NCI-H748 (cell line): ENCODE measurements around the gene METTL21C.

Experiments
- DNase-seq: peaks from one replicate; lab custom pipeline; 2025; ENCODE audit not compliant: unreplicated experiment; lab: John Stamatoyannopoulos, UW

Gene METTL21C

DNA sequence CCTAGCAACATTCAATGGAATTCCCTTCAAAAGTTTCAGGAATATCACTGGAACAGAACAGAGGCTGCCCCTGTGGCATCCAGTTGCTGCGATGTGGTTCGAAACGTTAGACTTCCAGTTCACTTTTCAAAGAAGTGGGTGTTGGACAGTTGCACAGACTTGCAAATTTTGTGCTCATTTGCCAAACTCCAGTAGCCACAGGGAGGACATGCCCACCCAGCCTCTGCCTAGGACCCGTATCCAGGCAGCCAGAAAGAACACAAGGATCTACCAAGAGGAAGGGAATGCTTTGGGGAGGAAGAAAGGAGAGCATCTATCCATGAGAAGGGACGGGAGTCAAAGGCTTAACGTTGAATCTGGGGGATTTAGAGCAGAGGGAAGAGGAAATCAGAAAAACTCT lies at the start of gene METTL21C:
Gene METTL21C, minus strand, starts transcription at position 108 of the 400 bp plus-strand sequence. CDS start 546 bp downstream, outside the sequence.
- no peak for DNase-seq

DNA sequence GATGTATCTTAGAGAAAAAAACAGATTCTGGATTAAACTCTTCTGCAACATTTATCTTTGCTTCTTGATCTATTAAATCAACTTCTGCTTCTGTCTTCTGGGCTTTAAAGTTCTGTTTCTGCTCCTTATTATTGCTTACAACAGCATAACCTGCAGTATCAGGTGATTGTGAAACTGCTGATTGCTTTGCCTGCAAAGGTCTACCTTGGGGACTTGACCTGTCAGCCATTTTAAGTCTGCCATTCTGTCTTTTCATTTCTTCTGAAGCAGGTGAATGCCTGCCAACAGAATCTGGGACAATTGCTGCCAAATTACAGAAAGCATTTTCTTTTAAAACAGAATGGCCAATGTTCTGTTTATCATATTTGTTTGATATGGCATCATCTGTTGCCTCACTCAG lies 47.7 kb upstream of the METTL21C start:
- DNase-seq = no peak

GRCh38 chr13:102742101-102742500 lies 47.3 kb upstream of the METTL21C start:
- DNase-seq = no peak

DNA sequence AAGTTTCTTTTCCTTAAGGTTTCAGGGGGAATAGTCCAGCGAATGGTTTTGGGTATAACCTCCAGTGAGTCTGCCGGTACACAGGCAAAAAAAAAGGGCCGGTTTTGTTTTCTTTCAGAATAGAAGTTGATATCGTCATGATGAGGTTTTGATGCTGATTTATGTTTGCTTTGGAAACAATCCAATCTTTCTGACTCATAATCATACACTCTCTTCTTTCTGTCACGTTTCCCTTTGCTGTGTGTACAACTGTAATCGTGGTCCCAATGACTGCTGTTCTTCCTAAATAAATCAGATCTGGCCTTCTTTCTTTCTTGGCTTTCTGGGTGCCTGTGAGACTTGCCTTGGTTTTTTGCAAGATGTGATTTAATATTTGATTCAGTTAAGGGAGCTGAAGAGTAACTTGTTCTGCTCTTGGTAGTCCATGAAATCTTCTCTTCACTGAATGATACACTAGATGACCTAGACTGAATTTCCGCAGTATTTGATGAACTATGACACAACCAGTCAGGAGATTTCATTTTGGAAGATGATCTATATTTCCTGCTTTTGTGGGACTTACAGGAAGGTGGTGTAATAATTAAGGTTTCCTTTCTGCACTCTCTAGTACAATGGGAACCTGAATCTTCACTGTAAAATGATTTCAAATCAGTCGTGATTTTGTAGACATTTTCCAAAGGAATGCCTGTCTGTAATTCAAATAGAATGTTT lies 34.9 kb upstream of the METTL21C start:
- DNase-seq = peak; percentile 67

DNA sequence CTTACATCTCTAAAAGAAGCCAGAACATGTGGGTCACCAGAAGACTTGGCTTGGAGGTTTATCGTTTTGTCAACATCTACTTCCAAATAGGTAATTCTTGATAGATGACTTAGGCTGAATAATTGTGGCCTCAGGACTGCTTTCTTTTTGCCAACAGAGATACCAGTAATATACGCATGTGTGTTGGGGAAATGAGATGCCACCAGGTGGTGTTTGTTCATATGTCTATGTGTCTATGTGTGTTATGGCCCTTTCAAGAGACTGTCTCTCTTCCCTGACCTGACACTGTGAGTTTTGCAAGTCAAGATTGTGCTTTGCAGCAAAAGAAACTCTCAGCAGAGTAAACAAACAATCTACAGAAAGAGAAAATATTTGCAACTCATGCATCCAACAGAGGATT lies 31.6 kb upstream of the METTL21C start:
- DNase-seq = peak; percentile 15

DNA sequence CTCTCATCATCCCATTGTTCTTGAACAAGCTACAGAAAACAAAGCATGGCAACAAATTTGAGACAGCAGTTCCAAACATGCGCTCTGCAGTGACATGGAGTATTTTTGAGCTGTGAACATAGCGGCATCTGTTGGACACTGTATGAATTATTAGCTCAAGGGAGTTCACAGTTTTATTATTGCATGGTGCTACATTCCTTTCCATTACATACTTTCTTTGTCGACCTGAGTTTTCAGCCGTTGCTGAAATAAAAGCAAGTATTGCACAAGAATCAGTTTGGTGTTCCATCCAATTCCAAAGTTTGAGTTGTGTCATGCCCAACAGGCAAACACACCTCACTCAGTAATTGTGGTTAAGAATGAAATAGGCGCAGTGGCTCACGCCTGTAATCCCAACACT lies 30.1 kb upstream of the METTL21C start:
- DNase-seq = peak; percentile 48

- no peak for DNase-seq
Observed at GRCh38 chr13:102721800-102722231, 27.0 kb upstream of the METTL21C start.

- DNase-seq = no peak
Observed at GRCh38 chr13:102718746-102719145, 23.9 kb upstream of the METTL21C start.

DNA sequence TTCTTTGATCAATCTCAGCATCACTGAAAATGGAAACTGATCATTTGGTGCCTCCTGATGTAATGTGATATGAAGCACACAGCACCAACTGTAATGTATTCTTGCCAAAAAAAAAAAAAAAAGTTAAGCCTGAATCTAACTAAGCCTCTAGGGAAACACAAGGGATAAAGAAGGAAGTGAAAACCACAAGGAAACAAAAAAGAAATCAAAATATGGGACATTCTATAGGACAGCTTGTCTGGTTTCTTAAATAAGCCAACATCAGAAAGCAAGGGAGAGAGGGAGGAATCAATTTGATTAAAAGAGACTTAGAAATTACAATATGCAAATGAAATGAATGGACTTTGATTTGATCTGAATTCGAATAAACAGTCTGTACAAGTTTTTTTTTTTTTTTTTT lies 20.6 kb upstream of the METTL21C start:
- DNase-seq = no peak

DNA sequence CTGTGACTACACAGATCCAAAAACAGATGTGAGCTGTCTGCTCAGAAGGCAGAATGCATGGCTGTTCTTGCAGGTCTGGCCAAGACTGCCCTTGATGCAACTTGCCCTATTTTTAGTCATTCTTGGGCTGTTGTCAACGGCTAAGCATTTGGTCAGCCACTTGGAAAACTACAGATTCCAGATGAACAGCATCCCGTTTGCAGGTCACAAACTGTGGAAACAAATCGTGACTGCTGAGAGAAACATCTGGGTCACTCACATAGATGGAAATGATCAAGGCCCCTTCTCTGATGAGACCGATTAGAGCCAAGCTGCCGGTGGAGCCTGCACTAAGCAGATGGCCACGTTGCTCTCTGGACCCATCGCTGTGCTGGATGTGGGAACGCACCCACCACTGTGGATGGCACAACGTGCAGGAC lies 15.4 kb upstream of the METTL21C start:
- no peak for DNase-seq

- DNase-seq = no peak
Observed at GRCh38 chr13:102709536-102709935, 14.7 kb upstream of the METTL21C start.

- no peak for DNase-seq
Observed at GRCh38 chr13:102708991-102709390, 14.1 kb upstream of the METTL21C start.

GRCh38 chr13:102708211-102708610 lies 13.4 kb upstream of the METTL21C start:
- no peak for DNase-seq

- DNase-seq = peak; percentile 46
Observed at GRCh38 chr13:102707467-102707866, 12.6 kb upstream of the METTL21C start.

- no peak for DNase-seq
Observed at GRCh38 chr13:102704238-102705058, 9.6 kb upstream of the METTL21C start.

DNA sequence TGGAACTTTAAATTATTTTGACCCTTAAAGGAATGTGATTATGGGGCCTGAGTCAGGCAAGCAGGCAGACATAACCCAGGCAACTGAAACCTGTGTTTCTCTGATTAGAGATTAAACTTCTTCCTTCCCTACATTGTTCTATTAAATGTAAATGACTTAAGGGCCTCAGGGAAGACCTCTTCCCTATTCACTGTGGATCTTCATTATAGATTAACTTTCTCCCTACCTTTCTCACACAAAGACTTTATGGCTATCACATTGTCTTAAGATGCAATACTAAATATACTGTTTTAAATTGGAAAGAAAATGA lies 8.8 kb upstream of the METTL21C start:
- no peak for DNase-seq

DNA sequence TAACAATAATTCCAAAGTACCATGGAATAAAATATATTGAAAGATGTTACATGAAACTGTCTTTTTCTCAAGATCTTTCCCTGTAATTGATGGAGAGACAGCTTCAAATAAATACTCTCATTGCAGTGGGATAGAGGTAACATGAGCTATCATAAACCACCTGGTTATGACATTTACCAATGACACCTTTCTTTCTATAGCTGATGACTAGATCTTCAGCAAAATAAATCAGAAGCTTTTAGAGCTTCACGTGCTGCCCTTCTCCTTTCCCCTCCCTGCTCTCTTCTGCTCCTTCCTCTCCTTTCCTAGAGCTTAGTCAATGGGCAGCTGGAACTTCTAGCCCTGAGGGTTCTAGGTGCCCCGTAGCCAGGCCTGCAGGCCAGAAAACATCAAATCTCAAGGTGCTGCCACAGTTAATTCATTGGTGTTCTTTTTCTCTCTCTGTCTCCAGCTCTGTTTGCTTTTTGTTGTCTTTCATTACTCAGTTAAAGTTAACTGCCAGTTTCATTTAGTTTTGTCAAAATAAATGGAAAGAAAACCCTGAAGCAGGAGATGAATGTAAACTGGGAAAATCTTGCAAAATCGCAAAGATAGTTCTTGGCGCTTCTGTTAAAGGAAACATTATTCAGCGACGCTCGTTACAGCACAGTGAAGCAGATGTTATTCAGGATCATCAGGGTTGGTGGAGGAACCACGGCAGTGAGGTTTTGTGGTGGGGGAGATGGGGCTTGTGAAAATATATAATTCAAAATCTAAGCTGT lies 8.3 kb upstream of the METTL21C start:
- DNase-seq = no peak

- no peak for DNase-seq
Observed at GRCh38 chr13:102701331-102701730, 6.5 kb upstream of the METTL21C start.

DNA sequence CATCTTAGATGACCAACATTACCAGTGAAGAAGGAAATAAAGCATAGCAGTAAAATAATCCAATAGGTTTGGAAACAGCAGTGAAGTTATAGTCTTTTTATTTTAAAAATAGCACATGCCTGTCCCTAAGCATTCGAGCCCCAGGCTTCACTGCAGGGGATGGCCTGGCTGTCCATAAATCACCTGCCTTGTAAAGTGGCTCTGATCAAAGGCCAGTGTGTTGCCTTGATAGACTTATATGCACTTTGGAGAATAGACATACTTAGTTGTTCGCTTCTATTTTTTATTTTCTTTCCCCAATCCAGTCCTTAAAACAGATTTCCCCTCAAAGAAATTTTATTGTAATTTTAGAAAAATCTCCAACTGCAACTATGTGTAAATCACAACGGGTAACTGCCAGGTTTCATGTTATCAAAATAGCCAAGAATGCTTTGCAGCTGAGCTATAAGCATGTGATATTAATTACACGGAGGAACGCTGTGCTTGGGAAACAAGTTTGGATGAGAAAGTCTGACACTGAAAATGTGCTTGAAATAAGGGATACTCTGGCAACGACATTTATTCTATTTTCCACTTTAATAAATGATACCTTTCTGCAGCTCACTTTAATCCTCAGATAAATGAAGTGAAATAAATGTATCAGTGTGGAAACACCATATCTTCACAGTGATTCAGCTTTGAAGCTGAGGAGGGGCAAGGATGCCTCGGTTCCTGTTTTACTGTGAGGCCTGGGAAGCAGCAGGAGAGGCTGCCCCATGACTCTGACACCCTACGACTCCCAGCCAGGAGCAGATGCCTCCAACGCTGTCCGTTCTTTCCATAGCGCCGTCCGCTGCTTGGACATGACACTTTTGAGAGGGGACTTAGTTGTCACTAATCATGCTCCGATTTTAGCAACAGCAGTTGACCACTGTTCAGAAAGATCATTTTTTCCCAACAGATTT lies 5.5 kb upstream of the METTL21C start:
- no peak for DNase-seq

DNA sequence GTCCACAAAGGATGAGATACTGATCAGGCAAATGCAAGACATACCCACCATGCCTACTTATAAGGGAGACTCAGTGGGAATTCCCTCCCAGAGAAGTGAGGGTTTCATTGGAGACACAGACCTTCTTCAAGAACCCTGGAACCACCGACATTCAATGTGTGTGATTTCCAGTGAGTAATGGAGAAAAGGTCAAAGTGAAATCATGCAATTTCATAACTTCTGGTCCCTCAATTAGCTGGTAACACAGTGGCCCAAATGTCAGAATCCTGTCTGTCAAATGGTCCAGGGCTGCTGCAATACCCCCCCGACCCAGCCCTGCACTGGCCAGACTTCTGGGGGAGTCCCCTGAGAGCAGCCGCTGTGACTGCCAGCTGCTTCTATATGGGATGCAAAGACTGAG lies 4.7 kb upstream of the METTL21C start:
- DNase-seq = no peak

DNA sequence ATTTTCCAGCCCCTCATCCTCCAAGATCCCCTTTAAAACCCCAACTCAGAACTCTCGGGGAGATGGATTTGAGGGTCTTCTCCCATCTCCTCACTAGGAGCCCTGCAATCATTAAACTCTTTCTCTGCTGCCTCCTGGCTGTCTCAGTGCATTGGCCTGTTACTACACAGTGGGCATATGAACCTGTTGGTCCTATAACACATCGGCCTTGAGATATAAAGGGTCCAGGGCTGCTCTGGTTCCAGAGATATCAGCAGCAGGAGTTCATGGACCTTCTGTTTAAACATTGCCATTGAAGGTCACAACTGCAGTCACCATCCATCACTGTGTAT lies 3.8 kb upstream of the METTL21C start:
- DNase-seq = no peak
